Stomach (tissue), 9 donors: Measurements from ENCODE around the gene DEF6. TPM values are rescaled to one million over a fixed set of nuclear protein-coding genes. Genes with fewer than 3 reads are reported as not detected.

Source experiments
- DNase-seq, 2 donors: peaks; one replicate each; pipeline versions ENCODE4 v3.0.0 to v3.0.0-alpha.2; 2013 to 2019
- H3K27ac ChIP-seq, 5 donors: fragments of 200-600 bp in 4 of 5; sonication (generic) in 4 of 5; one replicate each; pipeline ENCODE4 v1.5.1; 2013 to 2019; ENCODE audit warnings: mild to moderate bottlenecking in 1 of 5, moderate library complexity in 1 of 5
- H3K27me3 ChIP-seq, 3 donors: fragments of 200-600 bp; sonication (generic); one replicate each; pipeline ENCODE4 v1.5.1; 2017 to 2019; ENCODE audit warnings: mixed run types in 1 of 3
- H3K36me3 ChIP-seq, 4 donors: fragments of 200-600 bp; sonication (generic); 1 replicate in 3 of 4; 2 replicates in 1 of 4; pipeline ENCODE4 v1.5.1; 2016 to 2019
- H3K4me1 ChIP-seq, 4 donors: fragments of 200-600 bp; sonication (generic); one replicate each; pipeline ENCODE4 v1.5.1; 2016 to 2019
- H3K4me3 ChIP-seq, 4 donors: fragments of 200-600 bp; sonication (generic) in 3 of 4; one replicate each; pipeline ENCODE4 v1.5.1; 2016 to 2019; ENCODE audit warnings: mild to moderate bottlenecking in 1 of 4
- H3K9me3 ChIP-seq, 4 donors: fragments of 200-600 bp; sonication (generic); one replicate each; pipeline ENCODE4 v1.5.1; 2016 to 2019
- CTCF ChIP-seq, 7 experiments: fragments of 450-650 bp in 4 of 7; fragments of 200-600 bp in 3 of 7; sonication (generic) in 3 of 7; IDR thresholded peaks; one replicate each; pipeline ENCODE4 v1.5.1; 2016 to 2019; ENCODE audit warnings: antibody characterized with exemption in 7 of 7, control low read depth in 2 of 7, mild to moderate bottlenecking in 1 of 7
- EP300 ChIP-seq: sonication (generic); formaldehyde crosslinking; IDR thresholded peaks from one replicate; pipeline ENCODE4 v1.6.1; 2017; ENCODE audit warnings: antibody characterized with exemption
- POLR2A ChIP-seq, 4 donors: fragments of 450-650 bp; IDR thresholded peaks; one replicate each; pipeline ENCODE4 v1.6.1; 2016; ENCODE audit warnings: antibody characterized with exemption in 4 of 4, control low read depth in 2 of 4, mild to moderate bottlenecking in 1 of 4, moderate library complexity in 1 of 4
- POLR2AphosphoS5 ChIP-seq, 3 donors: sonication (generic); formaldehyde crosslinking; IDR thresholded peaks; one replicate each; pipeline ENCODE4 v1.6.1; 2016; ENCODE audit warnings: antibody characterized with exemption in 3 of 3
- WGBS, 5 donors: extraction: QIAGEN DNeasy Blood & Tissue Kit in 3 of 5; methylation state at CpG; one replicate each; pipeline versions ENCODE4 v1.1.5 to v1.1.7; 2013 to 2018; 5-methylcytosine and 5-hydroxymethylcytosine counted together
- intact Hi-C: fragments of 100-400 bp; cut with DNase I; formaldehyde crosslinking; loops from one replicate; pipeline ENCODE4 v1.15.1; 2023; ENCODE audit warnings: low total_unique reads
- polyA plus RNA-seq, 3 donors: library from polyadenylated mRNA; stranded (reverse); fragments of 200-250 nt; gene quantifications; one replicate each; pipeline ENCODE4 v1.2.3, GENCODE V29; 2013
- total RNA-seq, 5 donors: library from RNA; depleted of rRNA; stranded (reverse); fragments of >200 nt; gene quantifications; one replicate each; pipeline versions ENCODE4 v1.1.0 to v1.2.3, GENCODE V29; 2014 to 2016
- donor health status: healthy with polysubstance abuse.
- donor health status: Bipolar disorder and iron deficiency.
- donor health status: healthy.

DEF6 gene
- total and polyA plus RNA-seq, 8 donors: 4.9 to 35.3 (median 16.5) TPM

DNA sequence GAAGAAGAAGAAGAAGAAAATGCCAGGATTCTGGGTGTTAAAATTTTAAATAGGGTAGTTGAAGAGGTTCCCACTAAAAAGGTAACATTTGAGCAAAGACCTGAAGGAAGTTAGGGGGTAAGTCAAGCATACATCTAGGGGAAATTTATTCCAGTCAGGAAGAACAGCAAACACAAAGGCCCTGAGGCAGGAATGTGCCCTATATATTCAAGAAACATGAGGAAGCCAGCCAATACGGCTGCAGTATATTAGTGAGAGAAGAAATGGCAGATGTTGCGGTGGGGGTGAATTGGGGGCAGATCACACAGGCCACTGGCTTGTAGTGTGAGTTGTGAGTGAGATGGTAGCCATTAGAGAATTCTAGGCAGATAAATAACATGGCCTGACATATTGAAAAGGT, 32.1 kb upstream of the DEF6 start:
- H3K4me3 ChIP-seq: no peak overlapping the region
- H3K4me1 ChIP-seq: peaks cover 9 to 46% (median 25%) of the 10 kb centered on the region in 4 donors
- WGBS, 5 donors: 85 to 94% (median 90%) methylated on average over 2 of the region's 2 CpGs
- TF ChIP-seq POLR2A (IDR thresholded peaks at IDR 0.05) (no peak), CTCF (IDR thresholded peaks at IDR 0.05) (no peak), POLR2AphosphoS5 (IDR thresholded peaks at IDR 0.05) (no peak), EP300 (no peak)
- H3K36me3 ChIP-seq: peaks cover 0 to 3% (median 1%) of the 10 kb centered on the region in 4 donors
- DNase-seq: no peak
- H3K27me3 ChIP-seq: no peaks in the 10 kb centered on the region
- H3K27ac ChIP-seq: no peak overlapping the region
- H3K9me3 ChIP-seq: no peaks in the 10 kb centered on the region
- intact Hi-C loops: no loop called here

- DNase-seq: no peak
- Histone ChIP-seq H3K9me3 (no peaks in the 10 kb centered on the region), H3K27me3 (no peaks in the 10 kb centered on the region), H3K36me3 (peaks cover 0 to 13% (median 4%) of the 10 kb centered on the region in 4 donors), H3K4me3 (no peak overlapping the region), H3K27ac (no peak overlapping the region), H3K4me1 (peaks cover 9 to 33% (median 19%) of the 10 kb centered on the region in 4 donors)
- intact Hi-C loops: no loop called here
- TF ChIP-seq POLR2A (IDR thresholded peaks at IDR 0.05) (no peak), CTCF (IDR thresholded peaks at IDR 0.05) (no peak)
- WGBS, 5 donors: 86 to 94% (median 93%) methylated on average over 8 of the region's 8 CpGs
These were observed 30.2 kb upstream of the DEF6 start for GRCh38 chr6:35267446-35267845.

DNA sequence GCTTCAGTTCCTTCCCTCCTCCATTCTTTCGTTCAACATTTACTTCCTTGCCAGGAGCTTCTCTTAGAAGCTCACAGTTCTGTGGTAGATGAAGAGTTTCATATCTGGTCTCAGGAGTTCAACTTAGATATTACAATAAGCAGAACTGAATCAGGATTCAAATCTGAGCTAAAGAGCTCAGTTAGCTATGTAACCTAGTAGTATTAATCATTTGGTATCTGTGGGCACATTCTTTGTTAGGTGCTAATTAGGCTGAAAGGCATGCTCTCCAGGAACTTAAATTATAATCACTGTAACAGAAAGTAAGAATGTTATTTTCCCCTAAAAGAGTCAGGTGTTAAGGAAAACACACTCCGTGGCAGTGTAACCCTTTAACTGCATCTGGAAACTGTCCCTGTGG, 29.7 kb upstream of the DEF6 start:
- TF ChIP-seq CTCF (IDR thresholded peaks at IDR 0.05): no peak
- TF ChIP-seq POLR2A (IDR thresholded peaks at IDR 0.05): no peak
- TF ChIP-seq POLR2AphosphoS5 (IDR thresholded peaks at IDR 0.05): no peak
- no peak for TF ChIP-seq EP300
- Histone ChIP-seq H3K27me3 (no peaks in the 10 kb centered on the region), H3K4me3 (no peak overlapping the region), H3K27ac (no peak overlapping the region), H3K36me3 (peaks cover 0 to 13% (median 4%) of the 10 kb centered on the region in 4 donors), H3K9me3 (no peaks in the 10 kb centered on the region), H3K4me1 (peaks cover 9 to 30% (median 16%) of the 10 kb centered on the region in 4 donors)
- WGBS, 5 donors: 65 to 81% (median 75%) methylated on average over 2 of the region's 2 CpGs
- intact Hi-C loops: no loop called here
- no peak for DNase-seq

DNA sequence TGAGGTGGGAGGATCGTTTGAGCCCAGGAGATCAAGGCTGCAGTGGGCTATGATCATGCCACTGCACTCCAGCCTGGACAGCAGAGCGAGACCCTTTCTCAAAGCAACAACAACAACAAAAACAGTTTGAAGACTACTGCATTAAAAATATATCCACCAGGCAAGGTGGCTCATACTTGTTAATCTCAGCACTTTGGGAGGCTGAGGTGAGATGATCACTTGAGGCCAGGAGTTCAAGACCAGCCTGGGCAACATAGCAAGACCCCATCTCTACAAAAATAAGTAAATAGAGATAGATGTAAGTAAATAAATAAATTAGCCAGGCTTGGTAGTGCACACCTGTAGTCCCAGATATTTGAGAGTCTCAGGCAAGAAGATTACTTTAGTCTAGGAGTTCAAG, 25.6 kb upstream of the DEF6 start:
- peaks cover 0 to 13% (median 4%) of the 10 kb centered on the region in 4 donors for H3K36me3 ChIP-seq
- WGBS, 5 donors: 93 to 98% (median 97%) methylated on average over 2 of the region's 2 CpGs
- no peak for DNase-seq
- TF ChIP-seq POLR2AphosphoS5 (IDR thresholded peaks at IDR 0.05) (no peak), CTCF (IDR thresholded peaks at IDR 0.05) (no peak), POLR2A (IDR thresholded peaks at IDR 0.05) (no peak), EP300 (no peak)
- intact Hi-C loops: no loop called here
- peaks cover 0 to 19% (median 9%) of the 10 kb centered on the region in 4 donors for H3K4me1 ChIP-seq
- no peaks in the 10 kb centered on the region for H3K27me3 ChIP-seq
- no peak overlapping the region for H3K4me3 ChIP-seq
- H3K27ac ChIP-seq: no peak overlapping the region
- no peaks in the 10 kb centered on the region for H3K9me3 ChIP-seq
